Spinal cord (tissue), 10 donors: ENCODE measurements around the gene UBL7. TPM values are rescaled to one million over a fixed set of nuclear protein-coding genes. Genes with fewer than 3 reads are reported as not detected.
A peak's percentile ranks its signal among the peaks of the same experiment; 100 is the strongest.

Experiments
- DNase-seq, 6 donors: peaks; one replicate each; pipeline versions ENCODE4 v3.0.0 to v3.0.0-alpha.2; 2013 to 2015; ENCODE audit warnings: low spot score in 6 of 6, low read depth in 4 of 6
- H3K27ac ChIP-seq: one replicate; pipeline ENCODE4 v1.5.1; 2013; ENCODE audit warnings: low read depth, low read length, control low read depth
- H3K27me3 ChIP-seq: one replicate; pipeline ENCODE4 v1.6.1; 2013; ENCODE audit warnings: low read length; ENCODE audit not compliant: control insufficient read depth, insufficient read depth
- H3K36me3 ChIP-seq: one replicate; pipeline ENCODE4 v1.6.1; 2013; ENCODE audit warnings: low read length; ENCODE audit not compliant: control insufficient read depth, insufficient read depth
- H3K4me1 ChIP-seq: one replicate; pipeline ENCODE4 v1.6.1; 2013; ENCODE audit warnings: low read length; ENCODE audit not compliant: control insufficient read depth, insufficient read depth
- H3K4me3 ChIP-seq: one replicate; pipeline ENCODE4 v1.5.1; 2013; ENCODE audit warnings: low read depth, low read length, control low read depth
- H3K9me3 ChIP-seq: one replicate; pipeline ENCODE4 v1.6.1; 2013; ENCODE audit warnings: low read length; ENCODE audit not compliant: control insufficient read depth, insufficient read depth
- WGBS: methylation state at CpG from one replicate; pipeline ENCODE4 v1.1.5; 2013; ENCODE audit warnings: missing lambda C conversion rate; ENCODE audit not compliant: insufficient coverage; 5-methylcytosine and 5-hydroxymethylcytosine counted together
- polyA plus RNA-seq, 2 donors: library from polyadenylated mRNA; unstranded; fragments of 120-200 nt; gene quantifications; one replicate each; pipeline ENCODE4 v1.2.1, GENCODE V29; 2013; ENCODE audit not compliant: insufficient read length in 2 of 2
- total RNA-seq, 2 donors: library from RNA; depleted of rRNA in 1 of 2; stranded (reverse); fragments of 120-200 nt in 1 of 2; fragments of >200 nt in 1 of 2; gene quantifications; one replicate each; pipeline versions ENCODE4 v1.2.3 to v1.2.4, GENCODE V29; 2013 to 2014
- donor health status: healthy.

Gene UBL7
- total and polyA plus RNA-seq, 4 donors: 32.8 to 68.8 (median 57.1) TPM

GRCh38 chr15:74403991-74404563 lies 56.9 kb downstream of the UBL7 start:
- Histone ChIP-seq H3K36me3 (no peaks in the 10 kb centered on the region), H3K27ac (no peak overlapping the region), H3K9me3 (no peaks in the 10 kb centered on the region), H3K4me3 (no peak overlapping the region), H3K4me1 (peaks cover 34% of the 10 kb centered on the region), H3K27me3 (peaks cover 2% of the 10 kb centered on the region)
- 68% methylated on average over 13 of the region's 16 CpGs for WGBS
- DNase-seq: peak in 1 of 6 donors; percentile 73

DNA sequence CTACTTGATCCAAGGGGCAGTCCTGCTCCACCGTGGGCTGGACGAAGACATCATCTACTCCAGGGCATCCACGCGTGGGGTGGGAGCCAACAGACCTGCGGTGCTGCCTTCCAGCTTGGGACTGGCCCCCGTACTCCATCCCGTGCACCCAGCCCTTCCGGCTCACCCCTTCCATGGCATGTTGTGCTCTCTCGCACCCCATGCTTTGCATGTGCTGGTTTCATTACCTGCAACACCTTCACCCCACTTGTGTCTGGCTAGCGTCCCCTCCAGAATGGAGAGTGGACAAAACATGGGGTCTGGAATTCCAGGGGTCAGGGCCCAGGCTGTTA lies 57.4 kb downstream of the UBL7 start:
- WGBS: 92% methylated on average over 10 of the region's 10 CpGs
- DNase-seq: no peak
- peaks cover 29% of the 10 kb centered on the region for H3K4me1 ChIP-seq
- H3K9me3 ChIP-seq: no peaks in the 10 kb centered on the region
- H3K36me3 ChIP-seq: no peaks in the 10 kb centered on the region
- H3K27me3 ChIP-seq: peaks cover 2% of the 10 kb centered on the region
- H3K27ac ChIP-seq: no peak overlapping the region
- no peak overlapping the region for H3K4me3 ChIP-seq

- WGBS: 89% methylated on average over 13 of the region's 13 CpGs
- Histone ChIP-seq H3K9me3 (no peaks in the 10 kb centered on the region), H3K4me1 (peaks cover 25% of the 10 kb centered on the region), H3K4me3 (no peak overlapping the region), H3K27ac (no peak overlapping the region), H3K27me3 (peaks cover 2% of the 10 kb centered on the region), H3K36me3 (no peaks in the 10 kb centered on the region)
- no peak for DNase-seq
Observed at GRCh38 chr15:74402873-74403587, 57.9 kb downstream of the UBL7 start.

- Histone ChIP-seq H3K4me3 (no peak overlapping the region), H3K27ac (no peak overlapping the region), H3K4me1 (peaks cover 19% of the 10 kb centered on the region), H3K36me3 (no peaks in the 10 kb centered on the region), H3K9me3 (no peaks in the 10 kb centered on the region), H3K27me3 (peaks cover 2% of the 10 kb centered on the region)
- WGBS: 92% methylated on average over 2 of the region's 5 CpGs
- no peak for DNase-seq
Observed at GRCh38 chr15:74402337-74402841, 58.6 kb downstream of the UBL7 start.

DNA sequence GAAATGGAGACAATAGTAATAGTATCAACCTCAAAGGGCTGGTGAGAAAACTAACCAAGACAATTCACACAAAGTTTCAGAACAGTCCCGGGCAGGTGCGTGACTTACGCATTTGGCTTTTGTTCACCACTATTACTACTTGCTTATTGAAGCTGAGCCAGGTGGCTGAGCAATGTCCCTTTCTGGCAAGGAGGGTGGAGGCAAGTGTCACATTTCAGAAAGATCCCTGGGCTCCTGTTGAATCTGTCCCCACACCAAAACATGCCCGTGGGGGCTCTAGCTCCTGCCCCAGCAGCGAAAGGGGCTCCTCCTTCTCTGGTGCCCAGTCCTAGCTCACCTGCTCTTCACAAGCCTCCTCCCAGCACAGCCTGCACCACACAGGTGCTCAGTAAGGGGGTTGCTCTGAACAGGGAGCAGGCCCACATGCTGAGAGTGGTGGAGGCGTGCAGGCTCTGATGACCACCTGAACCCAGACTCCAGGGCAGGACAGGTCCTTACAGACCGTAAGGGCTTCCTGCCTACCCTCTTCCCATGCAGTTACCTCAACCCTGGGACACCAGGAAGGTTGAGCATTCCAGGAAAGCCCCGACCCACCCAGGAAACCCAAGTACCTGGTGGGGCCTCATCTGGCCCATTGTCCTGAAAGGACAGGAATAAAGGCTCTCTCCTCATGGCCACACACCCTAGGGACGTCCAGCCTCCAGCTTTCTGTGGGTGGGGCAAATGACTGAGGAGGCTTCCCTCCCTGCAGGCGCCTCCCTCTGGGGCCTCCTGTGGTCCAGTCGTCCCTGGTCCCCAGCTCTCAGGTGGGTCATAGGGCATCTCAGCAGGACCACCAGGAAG lies 59.8 kb downstream of the UBL7 start:
- no peaks in the 10 kb centered on the region for H3K36me3 ChIP-seq
- peaks cover 2% of the 10 kb centered on the region for H3K27me3 ChIP-seq
- 51% methylated on average over 10 of the region's 11 CpGs for WGBS
- no peaks in the 10 kb centered on the region for H3K9me3 ChIP-seq
- peaks cover 12% of the 10 kb centered on the region for H3K4me1 ChIP-seq
- DNase-seq: no peak
- H3K4me3 ChIP-seq: no peak overlapping the region
- H3K27ac ChIP-seq: no peak overlapping the region

- 83% methylated on average over 4 of the region's 10 CpGs for WGBS
- H3K27ac ChIP-seq: no peak overlapping the region
Observed at GRCh38 chr15:74400313-74400860, 60.6 kb downstream of the UBL7 start.

DNA sequence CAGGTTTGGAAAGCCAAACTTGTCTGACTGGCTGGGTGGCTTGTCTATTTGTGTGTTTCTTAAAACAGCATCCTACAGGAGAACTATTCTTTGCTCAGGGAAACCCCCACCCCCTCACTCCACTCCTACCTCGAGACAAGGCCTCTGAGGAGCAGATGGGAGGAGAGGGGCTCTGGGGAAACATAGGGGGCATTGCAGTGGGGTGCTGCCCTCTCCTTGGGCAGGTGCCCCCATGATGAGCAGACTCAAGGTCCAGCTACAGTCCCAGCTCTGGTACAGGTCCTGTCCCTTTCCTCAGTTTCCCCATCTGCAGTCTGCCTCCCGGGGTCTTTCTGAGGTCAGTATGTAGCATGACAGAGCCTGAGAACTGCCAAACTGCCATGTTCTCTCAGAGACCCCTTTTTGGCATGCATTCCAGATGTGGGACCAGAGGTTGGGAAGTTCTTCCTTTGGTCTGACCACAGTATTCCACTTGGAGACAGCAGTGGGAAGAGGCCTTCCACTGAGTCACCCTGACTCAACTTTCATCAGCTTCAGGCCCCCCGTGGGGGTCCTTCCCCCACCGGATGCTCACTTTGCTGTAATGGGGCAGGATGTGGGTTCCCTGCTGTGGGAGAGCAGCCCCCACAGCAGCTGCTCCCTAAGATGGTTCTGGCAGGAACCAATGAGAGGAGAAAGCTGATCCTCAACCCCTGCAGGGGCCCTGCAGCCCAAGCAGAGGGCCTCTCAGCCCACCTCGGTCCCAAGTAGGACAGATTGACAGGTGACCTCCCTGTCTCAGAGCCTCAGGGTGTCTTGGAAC lies 61.2 kb downstream of the UBL7 start:
- no peak for DNase-seq
- 47% methylated on average over 3 of the region's 5 CpGs for WGBS
- no peak overlapping the region for H3K27ac ChIP-seq

More at GRCh38 chr15:74400313-74400860, 60.6 kb downstream of the UBL7 start:
- H3K4me3 ChIP-seq: no peak overlapping the region
- no peak for DNase-seq
- peaks cover 12% of the 10 kb centered on the region for H3K4me1 ChIP-seq
- H3K36me3 ChIP-seq: no peaks in the 10 kb centered on the region
- no peaks in the 10 kb centered on the region for H3K9me3 ChIP-seq
- peaks cover 2% of the 10 kb centered on the region for H3K27me3 ChIP-seq

DNA sequence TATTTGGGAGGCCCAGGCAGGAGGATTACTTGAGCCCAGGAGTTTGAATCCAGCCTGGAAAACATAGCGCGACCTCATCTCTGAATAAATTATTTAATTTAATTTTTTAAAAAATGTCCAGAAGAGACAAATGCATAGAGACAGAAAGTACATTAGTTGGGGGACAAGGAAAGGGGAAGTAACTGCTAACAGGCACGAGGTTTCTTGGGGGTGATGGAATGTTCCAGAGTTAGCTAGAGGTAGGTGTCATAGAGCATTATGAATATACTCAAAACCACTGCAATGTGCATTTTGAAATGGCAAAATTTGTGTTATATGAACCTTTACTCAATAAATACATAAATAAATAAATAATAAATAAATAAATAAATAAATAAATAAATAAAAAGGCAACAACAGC lies 61.9 kb downstream of the UBL7 start:
- H3K27me3 ChIP-seq: peaks cover 2% of the 10 kb centered on the region
- DNase-seq: no peak
- H3K27ac ChIP-seq: no peak overlapping the region
- peaks cover 11% of the 10 kb centered on the region for H3K4me1 ChIP-seq
- no peak overlapping the region for H3K4me3 ChIP-seq
- no CpG with 5 or more reads among the region's 3 CpGs for WGBS
- no peaks in the 10 kb centered on the region for H3K36me3 ChIP-seq
- H3K9me3 ChIP-seq: no peaks in the 10 kb centered on the region

More for the DNA sequence above, 61.2 kb downstream of the UBL7 start:
- Histone ChIP-seq H3K9me3 (no peaks in the 10 kb centered on the region), H3K4me1 (peaks cover 12% of the 10 kb centered on the region), H3K36me3 (no peaks in the 10 kb centered on the region), H3K4me3 (no peak overlapping the region), H3K27me3 (peaks cover 2% of the 10 kb centered on the region)

DNA sequence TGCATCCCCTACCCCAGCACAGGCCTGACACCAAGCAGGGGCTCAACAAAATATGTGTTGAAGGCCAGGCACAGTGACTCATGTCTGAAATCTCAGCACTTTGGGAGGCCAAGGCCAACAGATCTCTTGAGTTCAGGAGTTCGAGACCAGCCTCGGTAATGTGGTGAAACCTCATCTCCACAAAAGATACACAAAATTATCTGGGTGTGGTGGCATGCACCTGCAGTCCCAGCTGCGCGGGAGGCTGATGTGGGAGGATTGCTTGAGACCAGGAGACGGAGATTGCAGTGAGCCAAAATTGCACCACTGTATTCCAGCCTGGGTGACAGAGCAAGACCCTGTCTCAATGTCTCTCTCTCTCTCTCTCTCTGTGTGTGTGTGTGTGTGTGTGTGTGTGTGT lies 62.8 kb downstream of the UBL7 start:
- peaks cover 3% of the 10 kb centered on the region for H3K4me1 ChIP-seq
- H3K27me3 ChIP-seq: peaks cover 2% of the 10 kb centered on the region
- 100% methylated on average over 2 of the region's 5 CpGs for WGBS
- no peak overlapping the region for H3K27ac ChIP-seq
- no peaks in the 10 kb centered on the region for H3K9me3 ChIP-seq
- no peak for DNase-seq
- H3K4me3 ChIP-seq: no peak overlapping the region
- H3K36me3 ChIP-seq: no peaks in the 10 kb centered on the region
